HEK293 (cell line): ENCODE data around the gene HSPA4L.

Source experiments
- CTCF ChIA-PET: fragments of 350-600 bp; formaldehyde crosslinking; extraction: SDS; loops from one replicate; lab custom pipeline; 2021; ENCODE audit warnings: antibody characterized with exemption; lab: Yijun Ruan, JAX
- POLR2A ChIA-PET: fragments of 300-600 bp; formaldehyde crosslinking; extraction: SDS; loops from one replicate; lab custom pipeline; 2020; ENCODE audit warnings: antibody characterized with exemption, inconsistent platforms; lab: Yijun Ruan, JAX
- H3K27ac ChIP-seq: fragments of 200-500 bp; sonication (Bioruptor generic); 2 replicates; pipeline ENCODE4 v1.5.1; 2014; ENCODE audit warnings: low read depth, low read length, control low read depth, inconsistent platforms; ENCODE audit errors: extremely low read depth
- H3K36me3 ChIP-seq, 2 experiments: fragments of 200-500 bp in 1 of 2; sonication (Bioruptor generic) in 1 of 2; 1 replicate in 1 of 2; 2 replicates in 1 of 2; pipeline ENCODE4 v1.5.1; 2014 to 2017; ENCODE audit warnings: inconsistent platforms in 2 of 2, low read length in 2 of 2; ENCODE audit not compliant: control insufficient read depth in 2 of 2, insufficient read depth in 1 of 2
- H3K4me1 ChIP-seq: fragments of 200-500 bp; sonication (Bioruptor generic); 2 replicates; pipeline ENCODE4 v1.5.1; 2014; ENCODE audit warnings: mild to moderate bottlenecking, low read length, inconsistent platforms; ENCODE audit not compliant: control insufficient read depth, insufficient read depth
- H3K4me3 ChIP-seq: 2 replicates; pipeline ENCODE4 v1.5.1; 2011; ENCODE audit warnings: low read depth, mild to moderate bottlenecking, control low read depth, low read length, moderate library complexity
- H3K9me3 ChIP-seq: fragments of 200-500 bp; sonication (Bioruptor generic); 2 replicates; pipeline ENCODE4 v1.5.1; 2014; ENCODE audit warnings: low read depth, low read length, inconsistent platforms; ENCODE audit not compliant: control insufficient read depth, insufficient read depth
- FEZF1 ChIP-seq: fragments of 450-650 bp; formaldehyde crosslinking; IDR thresholded peaks from 2 replicates; pipeline ENCODE4 v1.5.1; 2016; ENCODE audit warnings: missing biosample characterization, missing genetic modification characterization
- PRDM2 ChIP-seq: fragments of 450-650 bp; formaldehyde crosslinking; IDR thresholded peaks from 2 replicates; pipeline ENCODE4 v1.5.1; 2016; ENCODE audit warnings: missing biosample characterization, missing genetic modification characterization, borderline replicate concordance
- ZBTB10 ChIP-seq: fragments of 450-650 bp; formaldehyde crosslinking; IDR thresholded peaks from 2 replicates; pipeline ENCODE4 v1.5.1; 2016; ENCODE audit warnings: missing biosample characterization, missing genetic modification characterization
- ZNF10 ChIP-seq: fragments of 450-650 bp; formaldehyde crosslinking; IDR thresholded peaks from 2 replicates; pipeline ENCODE4 v1.5.1; 2017; ENCODE audit warnings: missing biosample characterization, missing genetic modification characterization
- ZNF148 ChIP-seq: fragments of 450-650 bp; formaldehyde crosslinking; IDR thresholded peaks from 2 replicates; pipeline ENCODE4 v1.5.0; 2017; ENCODE audit warnings: missing biosample characterization, missing genetic modification characterization, borderline replicate concordance
- ZNF274 ChIP-seq, 2 experiments: fragments of 200-500 bp in 1 of 2; fragments of 450-650 bp in 1 of 2; sonication (Bioruptor generic) in 1 of 2; formaldehyde crosslinking in 1 of 2; IDR thresholded peaks; 2 replicates each; pipeline versions ENCODE4 v1.5.1 to v1.6.1; 2014 to 2016; ENCODE audit warnings: borderline replicate concordance in 1 of 2, inconsistent platforms in 1 of 2, low read length in 1 of 2, missing biosample characterization in 1 of 2, missing genetic modification characterization in 1 of 2
- ZNF311 ChIP-seq: fragments of 450-650 bp; formaldehyde crosslinking; IDR thresholded peaks from 2 replicates; pipeline ENCODE4 v1.5.1; 2017; ENCODE audit warnings: missing biosample characterization, missing genetic modification characterization, borderline replicate concordance
- ZNF449 ChIP-seq: fragments of 450-650 bp; formaldehyde crosslinking; IDR thresholded peaks from 2 replicates; pipeline ENCODE4 v1.5.1; 2017; ENCODE audit warnings: missing biosample characterization, mild to moderate bottlenecking, missing genetic modification characterization, moderate library complexity
- ZNF555 ChIP-seq: fragments of 450-650 bp; formaldehyde crosslinking; conservative IDR thresholded peaks from 2 replicates; pipeline ENCODE4 v1.5.1; 2017; ENCODE audit warnings: missing biosample characterization, mild to moderate bottlenecking, missing genetic modification characterization, inconsistent platforms
- ZNF560 ChIP-seq: fragments of 450-650 bp; formaldehyde crosslinking; IDR thresholded peaks from 2 replicates; pipeline ENCODE4 v1.5.1; 2017; ENCODE audit warnings: missing biosample characterization, missing genetic modification characterization, borderline replicate concordance
- ZNF654 ChIP-seq: fragments of 450-650 bp; formaldehyde crosslinking; IDR thresholded peaks from 2 replicates; pipeline ENCODE4 v1.5.1; 2016; ENCODE audit warnings: low read depth, missing biosample characterization, missing genetic modification characterization
- ZNF701 ChIP-seq: fragments of 450-650 bp; formaldehyde crosslinking; IDR thresholded peaks from 2 replicates; pipeline ENCODE4 v1.5.1; 2016; ENCODE audit warnings: missing biosample characterization, missing genetic modification characterization
- ZSCAN30 ChIP-seq: fragments of 450-650 bp; IDR thresholded peaks from 2 replicates; pipeline ENCODE4 v1.5.1; 2018; ENCODE audit warnings: missing biosample characterization, mild to moderate bottlenecking, missing genetic modification characterization, moderate library complexity

Gene HSPA4L

GRCh38 chr4:127776620-127777019 lies 5.5 kb upstream of the HSPA4L start (continued):
- no peak for TF ChIP-seq PRDM2 (tag by site-specific recombination)

GRCh38 chr4:127777487-127777886 lies 4.6 kb upstream of the HSPA4L start:
- Histone ChIP-seq H3K36me3 (no peaks in the 10 kb centered on the region), H3K4me3 (no peak overlapping the region), H3K4me1 (peaks cover 2% of the 10 kb centered on the region; the same call in 1 of the 2 replicates), H3K9me3 (no peaks in the 10 kb centered on the region), H3K27ac (no peak overlapping the region)
- TF ChIP-seq ZNF311 (tag by site-specific recombination) (no peak), ZNF654 (tag by site-specific recombination) (no peak), ZNF701 (tag by site-specific recombination) (no peak), ZNF449 (tag by site-specific recombination) (no peak), ZNF555 (no peak), FEZF1 (tag by site-specific recombination) (no peak), ZNF148 (tag by site-specific recombination) (no peak), ZSCAN30 (no peak), ZNF10 (tag by site-specific recombination) (no peak), ZBTB10 (no peak), ZNF274 (IDR thresholded peaks at IDR 0.05; ENCODE audit: low read length) (no peak), ZNF274 (tag by site-specific recombination; IDR thresholded peaks at IDR 0.05; ENCODE audit: borderline replicate concordance) (no peak), ZNF560 (no peak)
- ChIA-PET POLR2A (no interaction called here), CTCF (no interaction called here)
